Measurements from ENCODE around the gene ZNF341.

Gene ZNF341

GRCh38 chr20:33732166-33732970 is 572 bp downstream of the ZNF341 start:
- peak in 1 of 2 donors; percentile 93 for DNase-seq

DNA sequence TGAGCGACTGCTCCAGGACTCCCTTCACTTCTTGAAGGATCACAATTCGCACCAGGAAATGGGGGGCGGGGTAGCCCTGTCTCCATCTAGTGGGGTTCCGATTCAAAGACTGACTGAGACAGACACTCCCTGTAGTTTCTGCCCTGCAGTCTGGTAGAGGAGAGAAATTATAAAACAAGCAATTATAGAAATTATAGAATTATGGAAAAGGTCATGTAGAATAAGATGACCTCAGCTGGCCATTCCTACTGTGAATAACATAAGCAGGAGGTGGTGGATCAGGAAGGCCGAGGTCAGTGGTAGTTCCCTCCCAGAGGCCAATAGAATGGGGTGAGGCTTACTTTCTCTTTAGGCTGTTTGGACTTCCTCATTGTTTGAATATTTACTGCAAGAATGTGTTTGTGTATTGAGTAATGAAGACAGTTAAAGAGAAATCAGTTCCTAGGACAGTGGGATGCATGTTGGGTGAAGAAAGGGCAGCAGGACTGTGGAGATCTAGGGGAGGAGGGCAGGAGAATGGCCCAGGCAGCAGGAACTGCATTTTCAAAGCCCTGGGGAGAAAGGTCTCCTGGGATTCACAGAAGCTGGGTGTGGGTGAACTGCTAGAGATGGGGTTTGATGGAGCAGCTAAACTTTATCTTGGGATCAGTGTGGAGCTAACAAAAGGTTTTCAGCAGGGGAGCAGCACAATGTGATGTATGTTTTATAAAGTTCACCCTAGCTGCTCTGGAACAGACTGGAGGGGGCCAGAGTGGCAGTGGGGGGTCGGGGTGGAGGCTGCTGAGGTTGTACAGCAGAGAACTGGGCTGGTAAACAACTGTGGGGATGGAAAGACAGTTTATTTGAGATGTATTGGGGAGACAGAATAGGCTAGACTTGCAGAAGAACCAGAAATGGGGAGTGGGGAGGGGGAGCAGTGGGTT is 2.1 kb downstream of the ZNF341 start:
- DNase-seq, result no peak

- DNase-seq, result no peak
These were observed 5.2 kb downstream of the ZNF341 start for GRCh38 chr20:33736962-33737361.

DNA sequence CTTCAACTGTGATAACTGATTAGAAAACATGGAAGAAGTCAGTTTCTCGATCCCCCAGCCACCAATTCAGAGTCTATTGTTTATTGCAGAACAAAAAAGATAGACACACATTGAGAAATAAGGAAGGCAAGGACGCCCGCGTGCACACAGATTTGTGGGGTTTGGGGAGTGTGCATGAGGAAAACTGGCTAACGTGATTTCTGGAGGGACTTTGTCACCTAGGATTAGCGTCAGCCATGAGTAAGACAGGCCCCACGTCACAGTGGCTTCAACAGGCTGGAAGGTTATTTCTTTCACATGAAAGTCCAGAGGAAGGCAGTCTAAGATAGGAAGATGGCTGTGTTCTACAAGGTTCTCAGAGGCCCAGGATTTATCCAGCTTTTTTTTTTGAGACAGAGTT is 7.7 kb downstream of the ZNF341 start:
- DNase-seq, result no peak

GRCh38 chr20:33740189-33740588 is 8.4 kb downstream of the ZNF341 start:
- DNase-seq, result no peak

DNA sequence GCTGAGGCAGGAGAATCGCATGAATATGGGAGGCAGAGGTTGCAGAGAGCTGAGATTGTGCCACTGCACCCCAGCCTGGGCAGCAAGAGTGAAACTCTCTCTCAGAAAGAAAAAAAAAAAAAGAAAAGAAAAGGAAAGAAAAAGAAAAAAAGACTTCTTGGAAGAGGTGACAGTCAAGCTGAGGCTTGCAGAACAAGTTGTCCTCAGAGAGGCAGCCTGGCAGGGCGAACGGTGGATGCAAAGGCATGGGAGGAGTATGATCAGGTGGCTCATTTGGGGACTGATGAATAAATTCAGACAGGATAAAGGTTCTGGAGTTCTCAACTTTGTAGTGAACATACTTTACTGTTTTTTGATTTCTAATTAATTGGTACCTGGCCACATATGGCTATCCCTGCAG is 12.4 kb downstream of the ZNF341 start:
- no peak for DNase-seq

- no peak for DNase-seq
These were observed 13.1 kb downstream of the ZNF341 start for GRCh38 chr20:33744773-33745385.

DNA sequence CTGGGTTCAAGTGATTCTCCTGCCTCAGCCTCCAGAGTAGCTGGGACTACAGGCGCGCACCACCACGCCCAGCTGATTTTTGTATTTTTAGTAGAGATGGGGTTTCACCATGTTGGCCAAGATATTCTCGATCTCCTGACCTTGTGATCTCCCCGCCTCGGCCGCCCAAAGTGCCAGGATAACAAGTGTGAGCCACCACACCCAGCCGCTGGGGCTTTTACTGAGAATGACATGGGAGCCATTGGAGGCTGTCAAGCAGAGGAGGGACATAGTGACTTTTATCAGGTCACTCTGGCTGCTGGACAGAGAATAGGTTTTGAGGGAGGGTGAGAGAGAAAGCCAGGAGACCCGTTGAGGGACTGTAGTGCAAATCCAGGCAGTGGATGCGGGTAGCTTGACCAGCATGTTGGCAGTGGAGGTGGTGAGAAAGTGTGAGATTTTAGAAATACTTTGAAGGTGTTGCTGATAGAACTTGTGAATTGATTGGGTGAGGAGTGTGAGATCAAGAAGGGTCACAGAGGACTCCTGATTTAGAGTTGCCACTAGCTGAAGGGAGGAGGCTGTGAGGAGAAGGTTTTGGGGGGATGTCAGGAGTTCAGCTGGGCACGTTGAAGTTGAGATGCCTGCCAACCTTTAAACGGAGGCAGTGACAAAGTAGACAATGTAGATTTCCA is 14.7 kb downstream of the ZNF341 start:
- no peak for DNase-seq

GRCh38 chr20:33751775-33752174 is 20.0 kb downstream of the ZNF341 start:
- DNase-seq, result no peak

- no peak for DNase-seq
These were observed 21.3 kb downstream of the ZNF341 start for GRCh38 chr20:33753143-33753542.

DNA sequence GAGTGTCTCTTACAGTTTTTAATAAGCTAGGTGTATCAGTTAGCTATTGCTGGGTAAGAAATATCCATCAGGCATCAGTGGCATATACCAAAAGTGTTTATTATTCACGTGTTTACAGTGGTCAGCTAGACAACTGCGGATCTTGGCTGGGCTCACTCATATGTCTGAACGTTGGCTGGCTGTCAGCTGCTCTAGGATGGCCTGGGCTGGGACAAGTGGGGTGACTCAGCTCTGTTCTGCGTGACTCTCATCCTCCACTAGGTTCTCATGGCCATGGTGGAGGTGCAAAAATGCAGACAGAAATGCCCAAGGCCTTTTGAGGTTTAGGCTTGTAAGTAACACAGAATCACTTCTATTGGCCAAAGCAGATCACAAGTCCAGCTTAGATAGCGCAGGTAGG is 22.0 kb downstream of the ZNF341 start:
- no peak for DNase-seq

DNA sequence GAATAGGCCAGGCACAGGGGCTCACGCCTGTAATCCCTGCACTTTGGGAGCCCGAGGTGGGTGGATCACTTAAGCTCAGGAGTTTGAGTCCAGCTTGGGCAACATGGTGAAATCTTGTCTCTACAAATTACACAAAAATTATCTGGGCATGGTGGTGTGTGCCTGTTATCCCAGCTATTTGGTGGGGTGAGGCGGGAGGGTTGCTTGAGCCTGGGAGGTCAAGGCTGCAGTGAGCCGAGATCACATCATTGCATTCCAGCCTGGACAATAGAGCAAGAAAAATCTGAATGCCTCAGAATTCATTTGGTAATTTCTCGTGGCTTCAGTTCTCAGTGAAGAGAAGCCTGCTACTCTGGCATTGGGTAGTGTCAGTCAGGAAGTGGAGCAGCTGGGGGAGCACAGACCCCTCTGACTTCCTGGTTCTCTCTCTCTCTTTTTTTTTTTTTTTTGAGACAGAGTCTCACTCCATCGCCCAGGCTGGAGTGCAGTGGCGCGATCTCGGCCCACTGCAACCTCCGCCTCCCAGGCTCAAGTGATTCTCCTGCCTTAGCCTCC is 24.2 kb downstream of the ZNF341 start:
- peak in 1 of 2 donors; percentile 17 for DNase-seq

DNA sequence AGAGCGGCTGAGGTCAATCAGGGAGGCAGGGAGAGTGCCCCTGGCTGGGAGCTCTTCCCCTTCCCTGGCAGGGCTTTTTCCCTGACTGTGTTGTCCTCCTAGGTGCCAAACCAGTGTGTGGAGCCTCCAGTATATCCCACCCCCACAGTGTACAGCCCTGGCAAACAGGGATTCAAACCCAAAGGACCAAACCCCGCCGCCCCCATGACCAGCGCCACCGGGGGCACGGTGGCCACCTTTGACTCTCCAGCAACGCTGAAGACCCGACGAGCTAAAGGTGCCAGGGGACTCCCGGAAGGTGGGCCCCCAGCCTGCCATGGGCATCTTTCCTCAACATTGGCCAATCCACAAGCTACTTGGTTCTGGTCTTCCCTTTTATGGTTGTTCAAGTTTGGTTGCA is 25.2 kb downstream of the ZNF341 start:
- DNase-seq, result no peak

- DNase-seq, result no peak
These were observed 25.7 kb downstream of the ZNF341 start for GRCh38 chr20:33757458-33757857.

GRCh38 chr20:33761698-33762250 is 30.0 kb downstream of the ZNF341 start:
- no peak for DNase-seq

GRCh38 chr20:33765099-33765498 is 33.3 kb downstream of the ZNF341 start:
- DNase-seq, result no peak

GRCh38 chr20:33765592-33765991 is 33.8 kb downstream of the ZNF341 start:
- DNase-seq, result no peak

DNA sequence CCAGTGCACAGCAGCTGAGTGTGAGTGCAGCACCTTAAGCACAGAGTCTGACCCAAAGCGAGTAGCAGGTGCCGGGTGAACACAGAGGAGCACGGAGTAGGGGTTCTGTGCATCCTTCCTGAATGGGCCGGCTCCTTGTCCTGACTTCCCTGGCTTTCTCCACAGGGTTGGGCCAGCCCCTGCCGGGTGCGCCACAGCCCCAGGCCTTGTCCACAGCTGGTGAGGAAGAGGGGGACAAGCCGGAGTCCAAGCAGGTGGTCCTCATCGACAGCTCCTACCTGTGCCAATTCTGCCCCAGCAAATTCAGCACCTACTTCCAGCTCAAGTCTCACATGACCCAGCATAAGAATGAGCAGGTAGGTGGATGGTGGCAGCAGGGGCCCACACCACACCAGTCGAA is 34.9 kb downstream of the ZNF341 start:
- DNase-seq, result no peak

- no peak for DNase-seq
These were observed 36.0 kb downstream of the ZNF341 start for GRCh38 chr20:33767777-33768138.

- DNase-seq, result no peak
These were observed 37.2 kb downstream of the ZNF341 start for GRCh38 chr20:33769043-33769442.

DNA sequence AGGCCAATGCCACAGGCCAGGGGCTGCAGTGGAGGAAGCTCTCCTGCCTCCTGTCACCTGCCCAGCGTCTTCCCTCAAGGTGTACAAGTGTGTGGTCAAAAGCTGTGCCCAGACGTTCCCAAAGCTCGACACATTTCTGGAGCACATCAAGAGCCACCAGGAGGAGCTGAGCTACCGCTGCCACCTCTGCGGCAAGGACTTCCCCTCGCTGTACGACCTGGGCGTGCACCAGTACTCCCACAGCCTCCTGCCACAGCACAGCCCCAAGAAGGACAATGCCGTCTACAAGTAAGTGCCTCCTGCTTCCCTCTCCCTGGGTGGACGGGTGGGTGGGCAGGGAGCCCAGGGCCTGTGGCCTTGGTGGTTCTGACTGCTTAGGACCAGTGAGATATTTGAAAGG is 38.2 kb downstream of the ZNF341 start:
- no peak for DNase-seq

DNA sequence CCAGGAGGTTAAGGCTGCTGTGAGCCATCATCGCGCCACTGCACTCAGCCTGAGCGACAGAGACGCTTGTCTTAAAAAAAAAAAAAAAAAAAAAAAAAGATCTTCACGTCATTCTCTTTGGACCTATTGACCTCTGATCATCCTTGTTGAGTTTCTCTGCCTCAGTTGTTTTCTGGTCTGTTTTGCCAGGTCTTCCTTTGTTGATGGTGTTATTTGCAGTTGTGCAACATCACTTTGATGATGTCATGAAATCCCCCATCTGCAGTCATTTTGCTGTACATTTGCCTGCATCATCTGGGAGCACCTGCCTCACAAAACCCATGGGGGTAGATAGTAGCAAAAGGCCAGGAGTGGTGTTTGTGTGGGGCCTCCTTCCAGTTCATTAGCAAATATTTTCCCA is 40.1 kb downstream of the ZNF341 start:
- no peak for DNase-seq

Data from CD4-positive, alpha-beta T cell treated with Interferon alpha-2 for 1 hour (primary cell).